Kidney (tissue), 14 donors: ENCODE results near the gene HSPA1B. TPM values are rescaled to one million over a fixed set of nuclear protein-coding genes. Genes with fewer than 3 reads are reported as not detected.
"Not testable (repeated sequence)": the region's sequence is repeated elsewhere in the genome, so short reads cannot be mapped to it uniquely, and the experiment has no call there.

Experiments used
- DNase-seq, 5 donors: peaks; one replicate each; pipeline ENCODE4 v3.0.0-alpha.2; 2013 to 2020
- FAIRE-seq: peaks from 2 replicates; lab custom pipeline; 2012; peaks lifted over from hg19 to GRCh38; lab: Jason Lieb, UNC
- H3K27ac ChIP-seq, 2 donors: one replicate each; pipeline ENCODE4 v1.7.0; 2013; ENCODE audit warnings: low read depth in 2 of 2, low read length in 2 of 2, inconsistent platforms in 1 of 2
- H3K27me3 ChIP-seq: one replicate; pipeline ENCODE4 v1.7.1; 2013; ENCODE audit warnings: low read length, inconsistent platforms; ENCODE audit not compliant: control insufficient read depth, insufficient read depth
- H3K36me3 ChIP-seq, 3 donors: one replicate each; pipeline versions ENCODE4 v1.7.0 to v1.7.1; 2013; ENCODE audit warnings: low read length in 3 of 3, control low read depth in 1 of 3, inconsistent platforms in 1 of 3; ENCODE audit not compliant: insufficient read depth in 3 of 3, control insufficient read depth in 2 of 3
- H3K4me1 ChIP-seq, 3 donors: one replicate each; pipeline versions ENCODE4 v1.7.0 to v1.7.1; 2013; ENCODE audit warnings: low read length in 3 of 3, inconsistent platforms in 1 of 3, low read depth in 1 of 3; ENCODE audit not compliant: control insufficient read depth in 2 of 3, insufficient read depth in 2 of 3
- H3K4me3 ChIP-seq, 3 donors: one replicate each; pipeline versions ENCODE4 v1.7.0 to v1.8.1; 2013; ENCODE audit warnings: low read length in 3 of 3, control low read depth in 1 of 3, inconsistent platforms in 1 of 3
- H3K9ac ChIP-seq, 3 donors: one replicate each; pipeline versions ENCODE4 v1.7.0 to v1.7.1; 2013; ENCODE audit warnings: low read length in 3 of 3, control low read depth in 1 of 3, inconsistent platforms in 1 of 3
- H3K9me3 ChIP-seq, 3 donors: one replicate each; pipeline versions ENCODE4 v1.7.0 to v1.7.1; 2013; ENCODE audit warnings: low read length in 3 of 3, control low read depth in 1 of 3, inconsistent platforms in 1 of 3; ENCODE audit not compliant: control insufficient read depth in 2 of 3, insufficient read depth in 1 of 3
- intact Hi-C: fragments of 100-400 bp; cut with DNase I; formaldehyde crosslinking; loops from one replicate; pipeline ENCODE4 v1.11.1; 2022
- polyA plus RNA-seq: library from polyadenylated mRNA; stranded (reverse); fragments of 350-450 nt; fragmentation: Illumina TruSeq; extraction: RNeasy Lipid Tissue Mini Kit (QIAGEN cat#74804); gene quantifications from one replicate; pipeline ENCODE4 v1.2.3, GENCODE V29; 2014; ENCODE audit warnings: low read depth, low replicate concordance; ENCODE audit not compliant: insufficient read depth
- total RNA-seq: library from RNA; stranded (reverse); fragmentation: NEBNext Ultra II Directional; extraction: Animal tissue kit (Norgen Biotek cat#: 25700); gene quantifications from one replicate; pipeline ENCODE4 v1.2.1, GENCODE V29; 2021
- TF ChIP-seq, protein P1 (sequence below): IDR thresholded peaks from 3 replicates; pipeline ENCODE4 v1.5.1; 2012; ENCODE audit warnings: mild to moderate bottlenecking, moderate library complexity, borderline replicate concordance; ENCODE audit not compliant: insufficient read depth; ENCODE audit errors: extremely low read depth
- donor health status: control.
- donor health status: control.
- donor health status: control.
- donor health status: control.
- donor health status: control.
- donor health status: DM: yes; HTN: yes; CAD: no.
- donor health status: Normal renal cell carcinoma (clear cell type).

Gene HSPA1B
- total and polyA plus RNA-seq, 2 donors from 2014 or later: 142 to 175 TPM

DNA sequence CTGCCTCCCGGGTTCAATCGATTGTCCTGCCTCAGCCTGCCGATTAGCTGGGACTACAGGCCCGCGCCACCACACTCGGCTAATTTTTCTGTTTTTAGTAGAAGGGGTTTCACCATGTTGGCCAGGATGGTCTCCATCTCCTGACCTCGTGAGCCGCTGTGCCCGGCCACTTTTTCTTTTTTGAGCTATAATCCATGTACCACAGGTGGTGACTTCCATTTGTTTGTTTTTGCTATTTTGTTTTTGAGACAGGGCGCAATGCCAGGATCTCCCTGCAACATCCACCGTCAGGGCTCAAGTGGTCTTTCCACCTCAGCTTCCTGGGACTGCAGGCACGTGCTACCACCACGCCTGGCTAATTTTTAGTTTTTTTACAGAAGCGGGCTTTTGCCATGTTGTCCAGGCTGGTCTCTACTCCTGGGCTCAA is 8.5 kb downstream of the HSPA1B start:
- TF ChIP-seq, protein P1, sequence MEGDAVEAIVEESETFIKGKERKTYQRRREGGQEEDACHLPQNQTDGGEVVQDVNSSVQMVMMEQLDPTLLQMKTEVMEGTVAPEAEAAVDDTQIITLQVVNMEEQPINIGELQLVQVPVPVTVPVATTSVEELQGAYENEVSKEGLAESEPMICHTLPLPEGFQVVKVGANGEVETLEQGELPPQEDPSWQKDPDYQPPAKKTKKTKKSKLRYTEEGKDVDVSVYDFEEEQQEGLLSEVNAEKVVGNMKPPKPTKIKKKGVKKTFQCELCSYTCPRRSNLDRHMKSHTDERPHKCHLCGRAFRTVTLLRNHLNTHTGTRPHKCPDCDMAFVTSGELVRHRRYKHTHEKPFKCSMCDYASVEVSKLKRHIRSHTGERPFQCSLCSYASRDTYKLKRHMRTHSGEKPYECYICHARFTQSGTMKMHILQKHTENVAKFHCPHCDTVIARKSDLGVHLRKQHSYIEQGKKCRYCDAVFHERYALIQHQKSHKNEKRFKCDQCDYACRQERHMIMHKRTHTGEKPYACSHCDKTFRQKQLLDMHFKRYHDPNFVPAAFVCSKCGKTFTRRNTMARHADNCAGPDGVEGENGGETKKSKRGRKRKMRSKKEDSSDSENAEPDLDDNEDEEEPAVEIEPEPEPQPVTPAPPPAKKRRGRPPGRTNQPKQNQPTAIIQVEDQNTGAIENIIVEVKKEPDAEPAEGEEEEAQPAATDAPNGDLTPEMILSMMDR: no peak
- Histone ChIP-seq H3K9ac (peak overlapping the region; percentile 31 to 95 (median 63)), H3K27me3 (no peaks in the 10 kb centered on the region), H3K9me3 (no peaks in the 10 kb centered on the region), H3K36me3 (peaks cover 5 to 16% (median 16%) of the 10 kb centered on the region in 3 donors), H3K27ac (peak overlapping the region; percentile 60 to 62), H3K4me1 (peaks cover 4 to 21% (median 17%) of the 10 kb centered on the region in 3 donors), H3K4me3 (peak overlapping the region; percentile 54 to 95 (median 90))
- FAIRE-seq (no peak), DNase-seq (peak in 2 of 5 donors; percentile 37 to 48)
- intact Hi-C loops: no loop called here

DNA sequence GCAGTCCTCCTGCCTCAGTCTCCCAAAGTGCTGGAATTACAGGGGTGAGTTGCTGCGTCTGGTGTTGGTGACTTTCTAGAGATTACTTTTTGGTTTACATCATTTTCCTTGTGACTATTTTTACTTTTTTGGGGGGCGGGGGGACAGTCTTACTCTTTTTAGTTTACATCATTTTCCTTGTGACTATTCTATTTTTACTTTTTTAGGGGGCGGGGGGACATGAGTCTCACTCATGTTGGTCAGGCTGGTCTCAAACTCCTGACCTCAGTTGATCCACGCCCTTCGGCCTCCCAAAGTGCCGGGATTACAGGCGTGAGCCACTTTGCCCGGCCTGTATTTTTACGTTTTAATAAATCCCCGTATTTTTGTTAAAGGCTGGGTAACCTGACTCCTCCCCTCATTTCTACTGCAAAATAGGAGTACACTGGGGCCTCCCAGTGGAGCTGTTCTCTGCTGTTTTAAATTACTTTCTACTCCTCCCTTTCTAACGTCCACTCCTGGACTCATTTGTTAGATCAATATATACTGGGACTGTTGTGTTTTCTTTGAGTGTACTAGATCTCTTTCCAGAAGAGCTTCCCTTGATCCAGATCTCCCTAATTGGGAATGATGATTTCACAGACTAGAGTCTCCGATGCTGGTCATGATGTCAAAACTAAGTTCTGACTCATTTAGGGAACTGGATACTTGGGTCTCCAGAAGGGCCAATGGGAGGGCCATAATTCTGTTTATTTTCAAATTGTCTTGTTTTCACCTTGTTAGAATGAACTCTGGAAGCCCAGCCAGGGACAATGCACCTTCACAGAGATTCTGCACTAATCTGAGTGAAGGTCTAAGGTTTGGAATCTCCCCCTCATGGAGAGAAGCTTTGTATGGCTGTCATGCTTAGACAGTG is 9.2 kb downstream of the HSPA1B start:
- intact Hi-C loops: no loop called here
- Histone ChIP-seq H3K27ac (peak overlapping the region; percentile 60 to 62), H3K9me3 (no peaks in the 10 kb centered on the region), H3K4me3 (peak overlapping the region; percentile 54 to 95 (median 90)), H3K9ac (peak overlapping the region; percentile 31 to 95 (median 63)), H3K4me1 (peaks cover 4 to 21% (median 17%) of the 10 kb centered on the region in 3 donors), H3K36me3 (peaks cover 5 to 16% (median 16%) of the 10 kb centered on the region in 3 donors), H3K27me3 (no peaks in the 10 kb centered on the region)
- DNase-seq: peak in 1 of 5 donors; percentile 13
- TF ChIP-seq, protein P1: no peak
- no peak for FAIRE-seq

DNA sequence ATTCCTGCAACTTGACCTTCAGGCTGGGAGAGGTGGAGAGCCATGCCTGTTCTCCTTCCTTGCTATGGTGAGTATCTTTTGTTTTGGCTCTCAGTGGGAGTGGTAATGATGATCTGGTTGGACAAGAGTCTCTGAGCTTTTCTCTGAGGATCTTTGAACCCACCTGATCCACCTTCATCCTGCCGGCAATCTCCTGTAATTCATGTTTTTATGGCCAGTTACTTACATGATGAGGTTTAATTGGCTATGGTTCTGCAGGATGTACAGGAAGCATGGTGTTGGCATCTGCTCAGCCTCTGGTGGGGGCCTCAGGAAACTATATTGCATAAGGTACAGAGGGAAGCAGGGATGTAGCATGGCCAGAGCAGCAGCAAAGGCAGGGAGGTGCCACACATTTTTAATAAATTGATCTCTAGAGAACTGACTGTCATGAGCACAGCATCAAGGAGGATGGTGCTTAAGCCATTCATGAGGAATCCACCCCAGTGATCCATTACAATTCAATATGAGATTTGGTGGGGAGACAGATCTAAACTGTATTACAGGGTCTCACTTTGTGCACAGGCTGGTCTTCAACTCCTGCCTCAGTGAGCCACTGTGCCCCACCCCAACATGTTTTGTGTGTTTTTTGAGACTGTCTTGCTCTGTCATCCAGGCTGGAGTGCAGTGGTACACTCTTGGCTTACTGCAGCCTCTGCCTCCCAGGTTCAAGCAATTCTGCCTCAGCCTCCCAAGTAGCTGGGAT is 10.0 kb downstream of the HSPA1B start:
- no peak for FAIRE-seq
- DNase-seq: peak in 1 of 5 donors; percentile 22
- TF ChIP-seq, protein P1: no peak
- H3K27ac ChIP-seq: peak overlapping the region in 1 of 2 donors; percentile 62
- H3K9ac ChIP-seq: peak overlapping the region in 2 of 3 donors; percentile 23 to 95
- peaks cover 4 to 21% (median 17%) of the 10 kb centered on the region in 3 donors for H3K4me1 ChIP-seq
- H3K27me3 ChIP-seq: no peaks in the 10 kb centered on the region
- H3K36me3 ChIP-seq: peaks cover 5 to 16% (median 16%) of the 10 kb centered on the region in 3 donors
- intact Hi-C loops: no loop called here
- peak overlapping the region; percentile 43 to 95 (median 57) for H3K4me3 ChIP-seq
- no peaks in the 10 kb centered on the region for H3K9me3 ChIP-seq

DNA sequence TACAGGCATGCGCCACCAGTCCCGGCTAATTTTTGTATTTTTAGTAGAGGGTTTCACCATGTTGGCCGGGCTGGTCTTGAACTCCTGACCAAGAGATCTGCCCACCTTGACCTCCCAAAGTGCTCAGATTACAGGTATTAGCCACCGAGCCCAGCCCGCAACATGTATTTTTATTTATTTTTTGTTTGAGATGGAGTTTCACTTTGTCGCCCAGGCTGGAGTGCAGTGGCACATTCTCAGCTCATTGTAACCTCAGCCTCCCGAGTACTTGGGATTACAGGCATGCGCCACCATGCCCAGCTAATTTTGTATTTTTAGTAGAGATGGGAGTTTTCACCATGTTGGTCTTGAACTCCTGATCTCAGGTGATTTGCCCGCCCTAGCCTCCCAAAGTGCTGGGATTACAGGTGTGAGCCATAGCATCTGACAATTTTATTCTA is 10.6 kb downstream of the HSPA1B start:
- intact Hi-C loops, FAIRE-seq, H3K27ac ChIP-seq, H3K27me3 ChIP-seq, H3K9me3 ChIP-seq: not testable (repeated sequence)
- peak overlapping the region in 1 of 3 donors; percentile 95 for H3K9ac ChIP-seq
- peak overlapping the region in 1 of 3 donors; percentile 95 for H3K4me3 ChIP-seq
- peaks cover 4 to 21% (median 17%) of the 10 kb centered on the region in 3 donors for H3K4me1 ChIP-seq
- DNase-seq: peak in 1 of 5 donors; percentile 15
- H3K36me3 ChIP-seq: peaks cover 5 to 16% (median 16%) of the 10 kb centered on the region in 3 donors
